GM12874 (cell line): ENCODE data around the gene SPATA9.

Experiments used
- TF ChIP-seq, protein P1 (sequence below): IDR thresholded peaks from 2 replicates; pipeline ENCODE4 v1.5.1; 2011; ENCODE audit warnings: low read depth, mild to moderate bottlenecking, control low read depth, low read length, moderate library complexity; ENCODE audit not compliant: insufficient read depth

SPATA9 gene

DNA sequence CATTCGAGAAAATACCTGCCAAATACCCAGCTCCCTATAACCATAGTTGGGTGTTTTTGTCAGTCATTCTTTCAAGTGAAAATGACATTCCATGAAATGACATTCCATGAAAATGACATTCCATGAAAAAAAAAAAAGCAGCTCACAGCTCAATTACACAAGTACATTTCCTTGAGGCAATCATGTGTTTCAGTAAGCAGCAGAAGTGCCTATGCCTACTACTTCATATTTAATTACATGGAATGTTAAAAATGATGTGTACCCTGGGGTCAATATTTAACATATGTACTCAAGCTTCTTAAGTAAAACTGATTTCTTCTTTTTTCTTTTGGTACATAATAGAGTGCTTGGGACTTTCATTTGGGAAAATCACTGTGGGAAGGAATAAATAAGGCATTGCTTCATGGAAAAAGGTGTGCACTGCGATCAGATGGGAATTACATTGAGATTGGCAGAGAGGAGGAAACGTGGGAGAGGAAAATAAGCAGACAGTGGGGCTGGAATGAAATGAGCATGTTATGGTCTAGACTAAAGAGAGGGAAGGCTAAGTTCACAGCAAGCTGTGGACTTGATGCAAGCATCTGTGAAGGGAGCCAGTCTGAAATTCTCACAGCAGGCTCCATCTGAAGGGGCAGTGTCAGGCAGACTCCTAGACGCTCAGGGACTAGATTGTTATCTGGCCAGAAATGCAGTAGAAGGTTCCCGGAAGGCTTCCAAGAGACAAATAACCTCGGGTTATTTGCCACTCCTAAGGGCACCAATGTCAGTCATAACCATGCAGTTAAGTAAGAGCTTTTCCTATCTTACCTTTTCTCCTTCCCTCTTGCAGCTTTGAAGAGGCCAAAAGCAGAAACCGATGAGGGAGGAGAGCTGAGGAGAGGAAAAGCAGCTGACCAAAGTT lies 15.2 kb upstream of the SPATA9 start:
- TF ChIP-seq, protein P1, sequence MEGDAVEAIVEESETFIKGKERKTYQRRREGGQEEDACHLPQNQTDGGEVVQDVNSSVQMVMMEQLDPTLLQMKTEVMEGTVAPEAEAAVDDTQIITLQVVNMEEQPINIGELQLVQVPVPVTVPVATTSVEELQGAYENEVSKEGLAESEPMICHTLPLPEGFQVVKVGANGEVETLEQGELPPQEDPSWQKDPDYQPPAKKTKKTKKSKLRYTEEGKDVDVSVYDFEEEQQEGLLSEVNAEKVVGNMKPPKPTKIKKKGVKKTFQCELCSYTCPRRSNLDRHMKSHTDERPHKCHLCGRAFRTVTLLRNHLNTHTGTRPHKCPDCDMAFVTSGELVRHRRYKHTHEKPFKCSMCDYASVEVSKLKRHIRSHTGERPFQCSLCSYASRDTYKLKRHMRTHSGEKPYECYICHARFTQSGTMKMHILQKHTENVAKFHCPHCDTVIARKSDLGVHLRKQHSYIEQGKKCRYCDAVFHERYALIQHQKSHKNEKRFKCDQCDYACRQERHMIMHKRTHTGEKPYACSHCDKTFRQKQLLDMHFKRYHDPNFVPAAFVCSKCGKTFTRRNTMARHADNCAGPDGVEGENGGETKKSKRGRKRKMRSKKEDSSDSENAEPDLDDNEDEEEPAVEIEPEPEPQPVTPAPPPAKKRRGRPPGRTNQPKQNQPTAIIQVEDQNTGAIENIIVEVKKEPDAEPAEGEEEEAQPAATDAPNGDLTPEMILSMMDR: no peak

DNA sequence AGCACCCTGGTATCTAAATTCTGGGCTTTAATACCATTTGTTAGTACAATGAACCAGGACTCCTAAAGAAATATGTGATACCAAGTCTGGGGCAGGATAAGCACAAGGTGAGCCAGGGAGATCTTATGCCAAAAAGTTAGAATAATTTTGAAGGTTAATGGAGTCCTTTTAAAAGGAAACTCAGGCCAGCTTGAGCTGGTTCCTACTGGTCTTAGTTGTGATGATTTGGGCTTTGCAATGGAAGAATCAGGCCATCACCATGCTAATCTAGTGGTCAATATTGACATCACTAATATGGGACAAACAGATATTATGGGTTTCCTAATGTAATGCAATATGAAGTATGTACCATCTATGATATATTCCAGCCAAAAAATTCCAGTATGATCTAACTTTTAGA lies 7.5 kb upstream of the SPATA9 start:
- TF ChIP-seq, protein P1: no peak

DNA sequence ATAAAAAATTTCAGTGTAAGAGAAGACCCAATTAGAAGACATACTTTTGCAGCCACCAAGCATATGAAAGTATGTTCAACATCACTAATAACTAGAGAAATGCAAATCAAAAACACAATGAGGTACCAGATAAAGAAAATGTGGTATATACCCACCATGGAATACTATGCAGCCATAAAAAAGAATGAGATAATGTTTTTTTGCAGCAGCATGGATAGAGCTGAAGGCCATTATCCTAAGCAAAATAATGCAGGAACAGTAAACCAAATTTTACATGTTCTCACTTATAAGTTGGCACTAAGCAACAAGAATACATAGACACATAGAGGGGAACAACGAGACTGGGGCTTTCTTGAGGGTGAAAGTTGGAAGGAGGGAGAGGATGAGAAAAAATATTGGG lies 6.9 kb upstream of the SPATA9 start:
- TF ChIP-seq, protein P1: no peak

DNA sequence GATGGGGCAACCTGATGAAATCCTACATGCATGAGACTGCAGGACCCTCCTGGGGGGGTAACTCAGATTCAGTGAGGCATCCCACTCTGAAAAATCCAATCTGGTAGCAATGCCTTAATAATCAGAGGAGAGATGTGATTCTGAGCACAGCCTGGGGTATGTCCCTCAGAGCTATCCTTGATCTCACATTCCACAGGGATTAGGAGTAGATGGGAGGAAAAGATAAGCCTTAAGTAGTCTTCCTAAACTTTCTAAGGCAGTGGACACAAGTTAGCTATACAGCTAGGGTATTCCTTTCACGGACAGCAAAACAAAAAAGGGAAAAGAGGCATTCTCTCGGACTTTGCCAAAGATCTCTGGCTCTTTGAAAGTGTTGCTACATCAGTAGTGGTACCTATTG lies 3.9 kb upstream of the SPATA9 start:
- TF ChIP-seq, protein P1: no peak

DNA sequence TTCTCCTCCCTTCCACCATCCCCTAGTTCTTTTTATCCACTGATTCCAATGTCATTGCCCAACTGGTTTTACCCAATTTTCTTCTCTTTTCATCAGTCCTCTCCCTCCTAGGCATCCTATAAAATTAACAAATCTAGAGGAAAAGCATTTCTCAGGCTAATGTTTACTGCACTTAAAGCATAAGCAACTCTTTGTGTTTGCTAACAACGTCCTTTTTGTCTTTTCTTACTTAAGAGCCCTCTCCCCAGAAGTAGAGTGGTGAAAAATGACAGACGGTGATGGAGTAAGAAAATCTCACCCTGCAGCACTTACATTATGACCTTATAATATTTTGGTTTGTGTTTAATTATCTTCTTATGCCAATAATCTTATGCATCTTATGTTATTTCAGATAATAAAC lies 1.6 kb upstream of the SPATA9 start:
- TF ChIP-seq, protein P1: no peak

DNA sequence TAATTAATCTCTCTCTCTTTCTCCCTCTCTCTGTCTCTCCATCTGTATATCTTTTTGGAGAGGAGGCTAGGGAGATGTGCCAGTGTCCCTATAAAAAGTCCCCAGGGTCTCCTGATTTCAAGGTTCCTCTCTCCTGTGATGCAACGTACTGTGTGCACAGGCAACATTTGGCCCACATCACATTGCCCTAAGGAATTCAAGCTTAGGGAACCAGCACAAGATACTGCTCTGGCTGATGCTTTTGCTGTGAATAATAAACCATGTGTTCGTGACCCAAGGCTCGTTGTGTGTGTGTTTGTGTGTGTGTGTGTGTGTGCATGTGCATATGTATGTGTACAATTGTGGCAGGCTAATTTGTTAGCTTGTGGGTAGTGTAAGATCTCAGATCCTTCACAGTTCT lies 9.7 kb downstream of the SPATA9 start:
- TF ChIP-seq, protein P1: no peak

DNA sequence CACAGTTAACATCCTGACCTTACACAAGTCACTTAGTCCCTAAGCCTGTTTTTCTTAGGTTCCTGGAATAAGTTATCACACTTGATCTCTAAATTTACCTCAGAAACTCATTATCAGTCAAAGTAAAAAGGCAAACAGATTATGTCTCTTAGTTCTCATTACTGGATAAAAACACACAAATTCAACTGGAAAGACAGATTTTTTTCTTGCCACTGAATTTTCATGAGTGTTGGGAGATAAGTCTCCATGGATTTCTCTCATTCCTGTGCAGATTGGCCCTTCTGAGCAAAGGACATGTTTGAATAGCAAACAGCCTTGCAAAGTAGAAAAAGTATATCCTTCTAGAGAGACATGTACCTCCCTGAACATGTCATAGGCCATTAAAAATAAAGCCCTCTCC lies 10.2 kb downstream of the SPATA9 start:
- TF ChIP-seq, protein P1: no peak
